GM12873 (cell line): ENCODE results near the gene COQ8B.

Experiments
- CTCF ChIP-seq: IDR thresholded peaks from 2 replicates; pipeline ENCODE4 v1.5.1; 2012; ENCODE audit warnings: low read depth, mild to moderate bottlenecking, moderate library complexity, low read length, control low read depth; ENCODE audit not compliant: insufficient read depth; ENCODE audit errors: missing control alignments

Gene COQ8B

DNA sequence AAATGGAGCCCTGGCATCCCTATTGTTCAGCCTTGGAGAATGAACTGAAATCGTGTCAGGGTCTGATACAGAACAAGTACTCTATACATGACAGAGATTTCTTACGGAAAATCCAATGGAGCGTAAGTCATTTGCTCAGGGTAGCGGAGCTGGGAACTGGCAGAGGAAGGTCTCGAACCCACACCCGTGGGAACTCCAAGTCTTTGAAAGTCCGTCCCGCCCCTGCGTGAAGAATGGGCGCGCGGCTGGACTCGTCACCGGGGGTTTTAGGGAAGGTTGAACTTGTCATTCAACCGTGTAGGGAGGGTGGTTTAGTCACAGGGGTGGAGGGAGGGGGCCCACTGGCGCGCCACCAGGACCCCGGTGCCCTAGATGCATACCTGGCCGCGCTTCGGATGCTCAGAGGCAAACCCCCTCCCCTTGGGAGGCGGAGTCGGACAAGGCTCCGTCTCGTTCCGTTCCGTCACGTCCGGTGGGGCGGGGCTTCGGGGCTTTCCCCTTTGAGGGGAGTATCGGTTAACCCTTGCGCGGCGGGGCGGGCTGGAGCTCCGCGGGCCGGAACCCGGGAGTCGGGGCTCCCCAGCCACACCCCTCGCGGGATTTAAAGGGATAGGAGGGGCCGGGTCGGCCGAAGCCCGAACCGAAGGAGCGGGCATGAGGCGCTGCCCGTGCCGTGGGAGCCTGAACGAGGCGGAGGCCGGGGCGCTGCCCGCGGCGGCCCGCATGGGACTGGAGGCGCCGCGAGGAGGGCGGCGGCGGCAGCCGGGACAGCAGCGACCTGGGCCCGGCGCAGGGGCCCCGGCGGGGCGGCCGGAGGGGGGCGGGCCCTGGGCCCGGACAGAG, at the start of gene COQ8B, which contains the start of gene ITPKC:
COQ8B (minus strand) TSS at position 405 of the 843 bp plus-strand sequence. CDS start 2,254 bp downstream, outside the sequence.
ITPKC (plus strand) TSS at position 631 of the 843 bp plus-strand sequence; CDS start at position 655, 24 bp downstream.
- no peak for TF ChIP-seq CTCF

DNA sequence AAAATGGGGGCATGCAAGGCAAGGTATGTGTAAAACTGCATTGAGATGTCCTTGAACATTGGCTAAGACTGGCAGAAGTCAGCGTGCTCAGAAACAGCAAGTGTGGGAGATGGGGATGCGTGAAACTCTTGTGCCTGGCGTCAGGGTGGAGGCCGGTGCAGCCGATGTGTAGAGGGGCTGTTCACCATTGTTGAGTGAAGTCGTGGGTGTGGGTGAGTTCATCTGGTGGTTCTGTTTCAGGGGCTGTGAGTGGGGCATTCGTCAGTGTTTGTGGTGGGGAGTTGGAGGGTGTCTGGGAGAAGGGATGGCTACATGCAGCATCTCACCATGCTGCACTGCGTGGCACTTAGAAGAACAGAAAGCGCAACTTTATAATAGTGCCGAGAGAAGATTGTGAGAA, 47.3 kb upstream of the COQ8B start:
- TF ChIP-seq CTCF: no peak

GRCh38 chr19:40763526-40763925, 46.8 kb upstream of the COQ8B start:
- no peak for TF ChIP-seq CTCF

DNA sequence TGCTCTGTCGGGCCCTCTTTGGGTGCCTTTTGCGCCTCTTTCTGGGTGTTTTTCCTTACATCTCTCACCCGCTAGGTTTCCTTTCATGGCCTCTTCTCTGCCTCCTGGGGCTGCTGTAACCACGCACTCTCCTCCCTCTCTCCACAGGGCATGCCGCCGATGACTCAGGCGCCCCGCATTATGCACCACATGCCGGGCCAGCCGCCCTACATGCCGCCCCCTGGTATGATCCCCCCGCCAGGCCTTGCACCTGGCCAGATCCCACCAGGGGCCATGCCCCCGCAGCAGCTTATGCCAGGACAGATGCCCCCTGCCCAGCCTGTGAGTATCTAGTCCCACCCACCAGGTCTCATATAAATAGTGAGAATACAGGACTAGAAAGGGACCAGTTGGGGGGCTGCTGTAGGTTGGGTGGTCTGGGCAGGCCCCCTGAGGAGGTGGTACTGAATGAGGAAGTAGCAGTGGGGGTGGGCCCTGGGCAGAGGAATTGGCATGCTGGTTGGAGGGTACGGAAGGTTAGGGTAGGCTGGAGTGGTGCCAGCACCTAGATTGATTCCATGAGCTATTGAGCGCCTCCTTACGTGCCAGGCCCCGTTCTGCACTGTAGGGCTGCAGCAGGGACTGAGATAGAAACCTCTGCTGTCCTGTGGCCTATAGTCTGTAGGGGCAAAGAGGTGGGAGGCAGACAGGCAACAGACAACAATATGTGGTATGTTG, 46.2 kb upstream of the COQ8B start:
- TF ChIP-seq CTCF: no peak

DNA sequence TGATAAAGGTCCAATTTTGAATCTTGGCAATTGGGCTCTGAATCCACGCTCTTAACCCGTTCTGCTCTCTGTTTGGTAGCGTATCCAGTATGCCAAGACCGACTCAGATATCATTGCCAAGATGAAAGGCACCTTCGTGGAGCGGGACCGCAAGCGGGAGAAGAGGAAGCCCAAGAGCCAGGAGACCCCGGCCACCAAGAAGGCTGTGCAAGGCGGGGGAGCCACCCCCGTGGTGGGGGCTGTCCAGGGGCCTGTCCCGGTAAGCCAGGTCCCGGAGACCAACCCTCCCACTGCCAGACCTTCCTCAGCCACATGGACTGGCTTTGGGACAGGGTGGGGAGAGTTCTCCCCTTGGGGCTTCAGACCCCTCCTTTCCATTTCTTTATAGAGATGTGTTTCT, 42.7 kb upstream of the COQ8B start:
- no peak for TF ChIP-seq CTCF

DNA sequence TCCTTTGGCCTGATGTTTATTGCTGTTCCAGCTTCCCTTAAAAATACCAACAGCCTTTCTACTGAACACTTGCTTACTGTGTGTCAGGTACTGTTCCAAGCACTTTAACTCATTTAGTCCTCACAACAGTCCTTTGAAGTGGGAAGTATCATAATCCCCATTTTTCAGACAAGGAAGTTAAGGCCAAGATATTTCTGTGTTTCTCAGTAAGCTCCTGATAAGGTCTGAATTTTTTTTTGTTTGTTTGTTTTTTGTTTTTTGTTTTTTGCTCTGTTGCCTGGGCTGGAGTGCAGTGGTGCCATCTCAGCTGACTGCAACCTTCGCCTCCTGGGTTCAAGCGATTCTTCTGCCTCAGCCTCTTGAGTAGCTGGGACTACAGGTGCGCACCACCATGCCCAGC, 41.8 kb upstream of the COQ8B start:
- TF ChIP-seq CTCF: no peak

GRCh38 chr19:40756502-40757110, 39.9 kb upstream of the COQ8B start:
- TF ChIP-seq CTCF: no peak
